Endothelial cell of umbilical vein (primary cell): Measurements from ENCODE around the gene SEMA4G.
A peak's percentile ranks its signal among the peaks of the same experiment; 100 is the strongest.

ENCODE experiments used
- EZH2 ChIP-seq: IDR thresholded peaks from 2 replicates; pipeline ENCODE4 v1.6.1; 2012; ENCODE audit warnings: borderline replicate concordance, low read depth, mild to moderate bottlenecking, moderate library complexity, low read length, inconsistent platforms; ENCODE audit not compliant: severe bottlenecking
- JUN ChIP-seq: IDR thresholded peaks from 2 replicates; pipeline ENCODE4 v1.6.1; 2011; ENCODE audit warnings: borderline replicate concordance, low read depth; ENCODE audit not compliant: insufficient read length, insufficient read depth
- MAX ChIP-seq: IDR thresholded peaks from 2 replicates; pipeline ENCODE4 v1.6.1; 2011; ENCODE audit not compliant: insufficient read depth, insufficient read length
- POLR2A ChIP-seq: IDR thresholded peaks from 2 replicates; pipeline ENCODE4 v1.6.1; 2012; ENCODE audit warnings: low read depth, mild to moderate bottlenecking, control low read depth, low read length
- POLR2AphosphoS5 ChIP-seq: IDR thresholded peaks from 2 replicates; pipeline ENCODE4 v1.6.1; 2012; ENCODE audit warnings: low read depth, mild to moderate bottlenecking, control low read depth, low read length, moderate library complexity; ENCODE audit not compliant: insufficient read depth

- TF ChIP-seq POLR2A (no peak), POLR2AphosphoS5 (no peak), JUN (no peak), EZH2 (no peak), MAX (peak; percentile 25)
Measured at GRCh38 chr10:101018600-101019439, 49.5 kb downstream of the SEMA4G start.
